SK-N-MC (cell line): ENCODE results near the gene TSHZ1.

ENCODE experiments used
- EZH2 ChIP-seq: fragments of 200-600 bp; sonication (generic); IDR thresholded peaks from one replicate; pipeline ENCODE4 v1.6.1; 2017; ENCODE audit warnings: antibody characterized with exemption
- POLR2AphosphoS5 ChIP-seq: IDR thresholded peaks from 2 replicates; pipeline ENCODE4 v1.6.1; 2012; ENCODE audit warnings: mild to moderate bottlenecking, low read depth, low read length, borderline replicate concordance

DNA sequence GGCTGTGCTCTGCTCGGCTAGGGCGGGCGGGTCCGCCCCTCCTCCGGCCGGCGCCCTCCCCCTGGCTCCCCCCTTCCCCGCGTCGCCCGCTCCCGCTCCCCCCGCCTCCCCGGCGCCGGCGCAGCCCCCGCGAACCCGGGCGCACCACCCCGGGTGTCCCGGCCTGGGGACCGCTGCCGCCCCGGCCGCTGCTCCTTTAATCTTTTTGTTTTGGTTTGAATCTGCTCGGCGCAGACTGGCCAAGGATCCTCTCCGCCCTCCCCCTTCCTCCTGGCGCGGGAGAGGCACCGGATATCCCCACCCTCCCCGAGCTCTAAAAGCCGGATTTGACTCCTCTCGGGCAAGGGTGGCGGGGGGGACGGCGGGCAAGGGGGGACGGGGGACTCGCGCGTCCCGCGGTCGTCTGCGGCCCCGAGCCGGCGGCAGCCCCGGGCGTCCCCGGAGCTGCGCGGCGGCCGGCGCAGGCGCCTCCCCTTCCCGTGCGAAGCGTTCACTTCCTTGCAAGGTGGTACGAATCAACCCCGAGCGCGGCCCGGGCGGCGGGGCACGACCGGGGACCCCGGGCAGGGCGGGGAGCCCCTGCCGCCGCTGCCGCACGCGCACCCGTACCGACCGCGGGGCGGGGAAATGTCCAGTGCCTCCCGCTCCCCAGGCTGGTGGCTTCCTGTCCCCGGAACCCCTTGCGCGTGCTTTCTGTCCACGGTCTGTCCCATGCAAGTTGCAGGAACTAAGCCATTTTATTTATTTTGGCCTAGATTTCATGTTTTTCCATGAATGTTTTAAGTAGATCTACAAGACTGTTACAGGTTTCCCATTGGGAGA, 1.3 kb upstream of the TSHZ1 start, which contains the start of gene PTGR3:
- TF ChIP-seq POLR2AphosphoS5: no peak; the same call in 1 of the 2 replicates
- TF ChIP-seq EZH2: no peak
